NCI-H69 (cell line): ENCODE results near the gene GSG1L2.
"Not testable (repeated sequence)": the region's sequence is repeated elsewhere in the genome, so short reads cannot be mapped to it uniquely, and the experiment has no call there.

Experiments used
- DNase-seq: peaks from one replicate; lab custom pipeline; 2025; lab: John Stamatoyannopoulos, UW

GSG1L2 gene

GRCh38 chr17:9788601-9789000, 33.3 kb downstream of the GSG1L2 start:
- no peak for DNase-seq

- no peak for DNase-seq
These were observed 37.3 kb downstream of the GSG1L2 start for GRCh38 chr17:9784544-9784943.

- DNase-seq: not testable (repeated sequence)
These were observed 38.4 kb downstream of the GSG1L2 start for GRCh38 chr17:9783465-9783864.

- no peak for DNase-seq
These were observed 38.8 kb downstream of the GSG1L2 start for GRCh38 chr17:9783050-9783449.

GRCh38 chr17:9780552-9780951, 41.3 kb downstream of the GSG1L2 start:
- no peak for DNase-seq

- no peak for DNase-seq
These were observed 45.0 kb downstream of the GSG1L2 start for GRCh38 chr17:9776911-9777310.

- no peak for DNase-seq
These were observed 49.2 kb downstream of the GSG1L2 start for GRCh38 chr17:9772658-9773057.

- DNase-seq: no peak
These were observed 50.4 kb downstream of the GSG1L2 start for GRCh38 chr17:9771465-9771864.

- DNase-seq: no peak
These were observed 52.7 kb downstream of the GSG1L2 start for GRCh38 chr17:9769036-9769695.

- peak; percentile 25 for DNase-seq
These were observed 53.4 kb downstream of the GSG1L2 start for GRCh38 chr17:9768381-9768934.

GRCh38 chr17:9767432-9767991, 54.4 kb downstream of the GSG1L2 start:
- no peak for DNase-seq

- no peak for DNase-seq
These were observed 54.9 kb downstream of the GSG1L2 start for GRCh38 chr17:9766970-9767369.

GRCh38 chr17:9765322-9765721, 56.6 kb downstream of the GSG1L2 start:
- DNase-seq: no peak

- DNase-seq: no peak
These were observed 58.2 kb downstream of the GSG1L2 start for GRCh38 chr17:9763643-9764042.

GRCh38 chr17:9760266-9760665, 61.6 kb downstream of the GSG1L2 start:
- DNase-seq: no peak

GRCh38 chr17:9755083-9755482, 66.8 kb downstream of the GSG1L2 start:
- no peak for DNase-seq
